ENCODE results near the gene DBH.

- no peak for TF ChIP-seq CTCF (IDR thresholded peaks at IDR 0.05)
- no peak for TF ChIP-seq POLR2A (IDR thresholded peaks at IDR 0.05)
Observed at GRCh38 chr9:133632806-133633680, 3.1 kb upstream of the DBH start.
